Right lung (tissue), 5 donors: Measurements from ENCODE around the gene LEUTX. TPM values are rescaled to one million over a fixed set of nuclear protein-coding genes. Genes with fewer than 3 reads are reported as not detected.

Experiments used
- DNase-seq, 2 donors: peaks; one replicate each; pipeline ENCODE4 v3.0.0-alpha.2; 2013
- polyA plus RNA-seq, 5 donors: library from polyadenylated mRNA; unstranded; fragments of 120-200 nt; gene quantifications; one replicate each; pipeline versions ENCODE4 v1.2.1 to v1.2.3, GENCODE V29; 2013; ENCODE audit warnings: inconsistent platforms in 1 of 5, low replicate concordance in 1 of 5; ENCODE audit not compliant: insufficient read length in 5 of 5, insufficient read depth in 1 of 5

LEUTX gene
- polyA plus RNA-seq, 5 donors = not detected

DNA sequence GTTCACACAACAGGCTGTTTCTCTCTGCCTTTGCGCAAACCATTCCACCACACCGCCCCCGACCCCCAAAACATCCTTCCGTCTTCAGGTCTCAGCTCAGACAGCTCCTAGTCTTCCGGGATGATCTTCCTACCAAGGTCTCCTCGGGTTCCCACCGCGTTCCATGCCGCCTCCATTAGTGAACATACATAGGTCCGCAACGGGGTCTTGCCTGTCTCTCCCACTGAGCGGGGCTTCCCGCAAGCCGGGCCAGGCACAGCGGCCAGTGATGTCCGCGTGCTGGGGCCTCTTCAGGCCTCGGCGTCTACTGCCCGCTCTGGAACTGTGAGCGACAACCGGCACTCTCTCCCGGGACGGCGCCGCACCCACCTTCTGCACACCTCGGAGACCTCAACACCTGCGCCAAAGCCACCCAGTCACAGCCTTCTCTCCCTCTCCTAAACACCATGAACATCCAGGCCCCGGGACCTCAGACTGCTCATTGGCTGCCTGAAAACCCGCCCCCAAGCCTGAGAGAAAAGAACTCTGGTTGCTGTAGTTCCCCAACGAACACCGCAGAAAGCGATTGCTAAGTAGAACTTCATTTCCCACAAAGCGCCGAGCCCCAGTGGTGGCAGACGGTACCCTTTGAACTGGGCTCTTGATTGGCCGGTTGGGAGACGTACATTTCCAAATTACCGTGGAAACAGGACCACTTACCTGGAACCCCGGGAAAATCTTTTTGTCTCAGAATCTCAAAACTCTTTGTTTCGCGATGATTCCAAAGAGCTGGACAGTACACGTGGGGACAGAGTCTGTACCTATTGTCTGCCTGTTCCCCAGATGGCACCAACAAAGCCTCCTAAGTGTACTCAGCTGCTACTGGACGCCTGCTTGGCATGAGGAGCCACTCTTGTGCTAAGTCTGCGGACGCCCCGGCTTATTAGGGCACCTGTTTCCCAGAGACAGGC lies 45.8 kb downstream of the LEUTX start:
- peak; percentile 86 for DNase-seq

DNA sequence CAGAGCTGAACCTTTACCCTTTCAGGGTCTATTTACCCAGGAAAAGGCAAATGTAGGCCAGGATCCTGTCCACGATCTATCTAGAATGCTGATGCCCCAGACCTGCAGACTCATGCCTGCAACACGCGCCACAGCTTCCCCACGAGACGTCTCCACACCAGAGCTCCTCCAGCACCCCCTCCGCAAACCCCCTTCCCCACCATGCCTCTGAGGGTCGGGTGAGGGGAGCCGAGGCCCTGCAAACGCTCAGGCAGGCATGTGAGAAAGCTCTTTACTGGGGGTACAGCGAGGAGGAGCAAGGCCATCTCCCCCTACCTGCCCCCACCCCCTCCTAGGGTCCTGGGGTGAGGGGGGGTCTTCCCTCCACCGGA lies 46.4 kb downstream of the LEUTX start:
- DNase-seq = no peak

DNA sequence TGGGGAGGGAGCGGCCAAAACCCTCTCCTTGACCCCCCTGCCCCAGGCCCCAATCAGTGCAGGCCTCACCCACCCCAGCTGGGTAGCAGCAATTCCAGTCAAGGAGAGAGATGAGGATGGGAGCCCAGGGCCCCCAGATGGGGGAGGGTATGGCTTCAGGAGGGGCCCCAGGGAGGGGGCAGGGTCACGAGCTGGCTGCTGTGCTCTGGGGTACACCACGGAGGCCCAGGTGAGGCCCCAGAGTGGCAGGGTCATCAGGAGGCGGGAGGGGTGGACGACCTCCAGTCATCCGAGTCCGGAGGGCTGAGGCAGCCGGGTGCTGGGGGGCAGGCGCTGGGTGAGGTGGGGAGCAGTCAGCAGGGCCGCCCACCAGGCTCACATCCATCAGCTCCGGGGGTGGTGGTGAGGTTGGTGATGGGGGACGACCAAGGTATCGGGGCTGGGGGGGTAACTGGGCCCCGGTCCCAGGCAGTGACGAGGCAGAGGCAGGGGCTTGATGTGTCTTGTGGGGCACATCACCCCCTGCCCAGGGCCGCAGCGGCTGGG lies 47.0 kb downstream of the LEUTX start:
- no peak for DNase-seq

DNA sequence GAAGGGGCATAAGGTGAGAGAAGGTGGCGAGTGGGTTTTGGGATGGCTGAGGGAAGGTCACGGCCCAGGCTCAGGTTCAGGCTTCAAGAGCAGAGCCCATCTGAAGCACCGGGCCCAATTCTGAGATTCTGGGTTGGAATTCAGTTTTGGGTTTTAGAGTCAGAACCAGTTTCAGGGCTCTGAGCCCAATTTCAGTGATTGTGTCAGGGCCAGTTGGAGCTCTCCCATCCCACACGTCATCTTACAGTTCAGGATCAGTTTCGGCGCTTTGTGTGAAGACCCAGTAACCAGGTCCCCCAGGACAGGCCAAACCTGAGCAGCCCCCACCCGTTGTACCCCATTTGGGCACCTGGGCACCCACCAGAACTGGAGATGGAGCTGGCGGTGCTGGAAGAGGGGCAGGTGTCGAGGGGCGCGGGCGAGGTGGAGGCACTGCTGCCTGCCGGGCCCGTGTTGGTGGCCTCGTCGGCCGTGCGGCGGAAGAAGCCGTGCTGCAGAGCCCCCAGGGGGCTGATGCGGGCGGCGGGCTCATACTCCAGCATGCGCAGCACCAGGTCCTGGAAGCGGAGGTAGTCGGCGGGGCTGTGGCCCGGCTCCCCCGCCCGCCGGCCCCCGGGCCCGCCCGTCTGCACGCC lies 47.8 kb downstream of the LEUTX start:
- no peak for DNase-seq

DNA sequence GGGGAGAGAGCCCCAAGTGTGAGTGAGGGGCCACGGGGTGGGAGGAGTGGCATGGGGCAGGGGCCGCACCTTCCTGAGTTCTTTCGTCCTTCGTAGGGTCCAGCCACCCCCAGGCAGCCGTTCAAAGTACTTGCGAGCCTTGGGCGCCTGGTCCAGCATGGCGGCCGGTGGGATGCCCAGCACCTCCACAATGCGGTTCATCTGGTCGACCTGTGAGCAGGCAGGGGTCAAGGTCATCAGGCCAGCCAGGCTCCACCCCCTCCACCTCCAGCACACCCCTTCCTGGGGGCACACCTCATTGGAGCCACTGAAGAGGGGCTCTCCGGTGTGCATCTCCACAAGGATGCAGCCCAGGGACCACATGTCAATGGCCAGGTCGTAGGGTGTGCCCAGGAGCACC lies 48.6 kb downstream of the LEUTX start:
- no peak for DNase-seq

GRCh38 chr19:39828015-39828653 lies 49.5 kb downstream of the LEUTX start:
- DNase-seq = no peak

GRCh38 chr19:39828654-39829032 lies 50.0 kb downstream of the LEUTX start:
- DNase-seq = no peak

DNA sequence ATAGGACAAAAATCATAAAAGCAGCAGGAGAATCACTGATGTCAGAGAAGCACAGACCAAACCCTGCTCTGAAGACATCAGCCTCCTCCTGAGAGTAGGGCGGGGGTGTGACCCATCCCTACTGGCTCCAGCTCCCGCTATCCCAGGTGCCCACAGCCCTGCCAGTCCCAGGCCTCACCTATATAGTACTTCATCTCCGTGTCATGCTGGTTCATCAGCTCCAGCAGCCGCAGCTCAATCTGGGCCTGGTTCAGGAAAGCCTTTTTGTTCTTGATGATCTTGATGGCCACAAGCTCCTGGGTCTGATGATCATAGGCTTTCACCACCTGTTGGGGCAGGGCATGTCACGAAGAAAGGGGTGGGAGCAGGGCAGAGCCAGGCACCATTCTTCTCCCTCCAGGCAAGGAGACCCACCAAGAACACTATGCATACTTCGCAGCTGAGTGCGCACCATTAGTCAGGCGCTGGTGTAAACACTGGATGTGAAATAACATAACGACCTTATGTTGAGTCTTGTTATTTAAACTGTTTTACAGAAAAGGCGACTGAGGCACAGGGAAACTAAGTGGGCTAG lies 51.1 kb downstream of the LEUTX start:
- DNase-seq = no peak

DNA sequence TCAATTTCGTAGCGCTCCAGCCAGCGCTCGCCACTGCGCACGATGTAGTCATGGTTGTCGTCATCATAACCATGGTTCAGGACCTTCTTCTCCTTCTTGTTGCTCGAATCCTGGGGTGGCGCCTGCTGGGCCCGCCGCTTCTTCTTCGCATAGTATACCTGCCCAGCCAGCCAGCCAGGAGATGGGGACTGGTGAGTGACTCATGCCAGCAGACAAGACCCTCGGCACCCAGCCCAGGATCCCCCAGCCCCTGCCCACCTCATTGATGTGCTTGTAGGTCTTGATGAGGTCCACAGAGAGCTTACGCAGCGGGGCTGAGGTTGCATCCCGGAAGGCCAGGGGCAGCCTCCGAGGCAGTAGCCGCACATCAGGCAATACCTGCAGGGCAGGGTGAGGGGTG lies 51.8 kb downstream of the LEUTX start:
- DNase-seq = no peak

DNA sequence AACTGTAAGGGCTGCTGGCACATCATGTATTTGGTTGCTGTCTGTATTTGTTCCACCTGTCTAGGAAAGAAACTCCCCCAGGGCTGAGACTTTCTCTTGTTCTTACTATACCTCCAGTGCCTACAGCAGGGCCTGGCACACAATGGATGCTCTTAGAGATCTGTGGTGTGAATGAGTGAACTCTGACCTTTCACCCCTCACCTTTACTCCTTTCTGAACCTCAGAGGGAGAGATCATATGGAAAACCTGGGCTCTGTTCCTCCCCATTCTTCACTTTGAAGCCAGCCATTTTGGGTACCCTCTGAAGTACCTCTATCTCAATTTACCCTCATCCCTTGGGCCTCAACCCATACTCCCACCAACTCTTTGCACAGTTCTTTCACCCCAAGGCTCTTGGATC lies 52.2 kb downstream of the LEUTX start:
- DNase-seq = no peak

- DNase-seq = no peak
These were observed 53.0 kb downstream of the LEUTX start for GRCh38 chr19:39831679-39832078.

DNA sequence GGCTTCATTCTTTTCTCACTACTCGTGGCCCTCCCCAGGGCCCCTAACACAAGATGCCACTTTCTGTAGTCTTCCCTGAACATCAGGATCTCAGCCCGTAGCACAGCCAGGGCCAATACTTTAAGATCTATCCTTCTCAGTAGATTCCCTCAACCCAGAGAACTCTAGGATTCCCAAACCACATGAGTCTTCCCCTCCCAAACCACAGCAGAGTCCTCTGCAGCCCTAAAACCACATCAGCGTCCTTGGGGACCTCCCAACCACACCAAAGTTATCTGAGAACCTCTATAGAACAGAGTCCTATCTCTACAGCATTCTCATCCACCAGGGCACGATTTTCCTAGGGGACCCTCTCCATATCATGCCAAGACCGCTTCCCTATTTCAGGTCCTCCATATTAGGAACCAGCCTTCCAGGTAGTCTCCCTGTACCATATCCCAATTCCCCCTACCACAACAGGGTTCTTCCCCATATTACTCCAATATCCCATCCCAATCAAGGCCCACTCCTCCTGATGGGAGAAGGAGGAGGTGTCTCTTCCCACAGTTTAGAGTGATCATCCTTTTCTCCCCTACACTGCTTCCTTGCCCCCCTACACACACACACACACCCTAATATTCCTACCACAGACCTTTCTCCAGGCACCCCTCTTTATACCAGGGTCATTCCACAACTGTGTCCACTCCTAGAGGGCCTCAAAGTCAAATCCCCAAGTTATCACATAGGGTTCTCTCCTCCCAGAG lies 53.9 kb downstream of the LEUTX start:
- no peak for DNase-seq

DNA sequence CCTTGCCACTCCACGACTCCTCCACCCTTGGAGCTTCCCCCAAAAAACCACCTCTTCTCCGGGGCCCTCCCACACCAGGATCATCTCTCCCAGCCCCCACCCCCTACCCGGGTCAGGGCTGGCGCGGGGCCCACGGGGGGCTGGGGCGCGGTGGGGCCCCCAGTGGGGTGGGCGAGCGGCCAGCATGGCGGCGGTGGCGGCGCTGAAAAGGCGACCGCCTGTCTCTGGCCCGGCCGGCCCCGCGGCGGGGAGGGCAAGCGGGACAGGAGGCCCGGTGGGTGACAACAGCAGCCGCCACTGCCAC lies 54.5 kb downstream of the LEUTX start:
- no peak for DNase-seq

DNA sequence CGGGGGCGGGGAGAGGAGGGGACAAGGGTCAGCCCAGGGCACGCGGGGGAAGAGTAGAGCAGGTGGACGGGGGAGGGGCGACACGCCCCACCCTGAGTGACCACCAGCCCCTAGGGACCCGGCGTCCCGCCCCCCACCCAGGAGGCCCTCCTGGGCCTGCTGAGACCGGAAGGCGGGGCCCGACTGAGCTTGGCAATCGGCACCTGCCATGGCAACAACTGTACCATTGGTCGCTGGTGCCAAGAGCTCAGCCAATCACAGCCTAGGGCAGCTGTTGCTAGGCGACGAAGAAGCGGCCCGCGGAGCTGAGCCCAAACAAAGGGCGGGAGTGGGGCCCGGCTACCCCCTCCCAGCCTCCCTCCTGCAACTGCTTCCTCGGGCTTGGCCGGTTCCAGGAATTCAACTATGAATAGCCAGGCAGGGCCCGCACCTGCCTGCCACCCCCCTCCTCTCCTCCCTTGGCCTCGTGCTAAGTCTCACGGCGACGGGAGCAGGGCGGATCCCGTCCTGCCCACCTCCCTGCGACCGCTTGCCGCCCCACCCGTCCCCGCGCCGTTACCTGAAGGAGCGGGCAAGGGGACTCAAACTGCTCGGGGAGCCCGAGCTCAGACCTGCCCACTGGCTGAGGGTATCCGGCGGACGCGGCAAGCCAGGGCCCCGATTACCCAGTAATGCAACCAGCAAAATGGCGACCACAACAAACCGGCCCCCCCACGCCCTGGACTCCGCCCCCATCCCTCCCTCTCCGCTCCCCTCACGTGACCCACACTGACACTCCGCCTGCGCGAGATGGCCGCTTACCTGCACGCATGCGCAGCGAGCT lies 55.0 kb downstream of the LEUTX start, which contains the start of gene DYRK1B:
TSS of gene DYRK1B (minus strand) at position 699 of the 823 bp plus-strand sequence. CDS start 2,295 bp downstream, outside the sequence.
- peak; percentile 97 for DNase-seq

DNA sequence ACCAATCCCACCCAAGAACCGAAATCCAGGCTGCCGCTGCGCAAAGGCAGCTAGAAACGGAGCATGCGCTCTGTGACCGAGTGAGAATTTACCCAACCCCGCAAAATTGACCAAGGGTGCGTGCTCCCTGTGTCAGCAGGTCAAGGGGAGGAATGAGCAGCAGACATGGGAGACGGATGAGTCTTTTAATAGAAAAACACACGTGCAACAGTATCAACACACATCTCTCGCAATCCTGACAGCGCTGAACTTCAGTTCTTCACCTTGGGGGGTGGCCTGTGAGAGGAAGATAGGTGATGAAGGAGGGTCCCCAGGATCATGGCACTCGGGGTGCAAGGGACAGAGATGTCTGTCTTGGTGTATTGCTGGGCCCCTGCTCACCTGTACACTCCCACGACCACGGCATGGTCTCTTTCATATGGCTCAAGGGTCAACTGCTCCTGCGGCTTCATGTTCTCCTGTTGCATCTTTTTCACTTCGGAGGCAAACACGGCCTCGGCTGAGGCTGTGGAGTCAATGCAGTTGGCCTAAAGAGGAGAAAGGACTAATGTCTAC lies 55.7 kb downstream of the LEUTX start:
- DNase-seq = no peak

Other genes starting within 250 kb of the LEUTX start
- 1 to 10 TPM; 4.1 to 5.4 (median 4.6) TPM for gene EID2B, start 246.0 kb upstream of the LEUTX start, polyA plus RNA-seq
- gene EID2, start 238.7 kb upstream of the LEUTX start, polyA plus RNA-seq = 10 to 100 TPM; 11.7 to 17.9 (median 15.9) TPM
- gene LGALS13, start 176.3 kb upstream of the LEUTX start, polyA plus RNA-seq = not detected
- gene LGALS16, start 122.9 kb upstream of the LEUTX start, polyA plus RNA-seq = not detected
- under 1 TPM in 1 of 5 donors, not detected in 4; 0.37 TPM for gene LGALS14, start 74.4 kb upstream of the LEUTX start, polyA plus RNA-seq
- gene CLC, start 40.8 kb upstream of the LEUTX start, polyA plus RNA-seq = 1 to 10 TPM; 1.2 to 3.1 (median 1.4) TPM
- gene DYRK1B, start 55.3 kb downstream of the LEUTX start, polyA plus RNA-seq = 10 to 100 TPM; 23.8 to 30.9 (median 25.3) TPM
- gene FBL, start 67.5 kb downstream of the LEUTX start, polyA plus RNA-seq = 100 to 1,000 TPM; 290 to 390 (median 350) TPM
- 10 to 100 TPM in 2 of 5 donors, 1 to 10 TPM in 3; 5.6 to 15.3 (median 8.2) TPM for gene FCGBP, start 155.8 kb downstream of the LEUTX start, polyA plus RNA-seq
- gene PSMC4, start 192.3 kb downstream of the LEUTX start, polyA plus RNA-seq = 10 to 100 TPM; 49.7 to 72.4 (median 52.7) TPM
- gene ZNF546, start 218.2 kb downstream of the LEUTX start, polyA plus RNA-seq = 10 to 100 TPM in 1 of 5 donors, 1 to 10 TPM in 4; 4.9 to 11.4 (median 8.2) TPM